Activated CD8-positive, alpha-beta memory T cell treated with anti-CD3 and anti-CD28 coated beads for 4 hours (primary cell): ENCODE measurements around the gene BRD2.
A peak's percentile ranks its signal among the peaks of the same experiment; 100 is the strongest.

ENCODE experiments used
- DNase-seq, 2 donors: peaks; one replicate each; pipeline ENCODE4 v3.0.0-alpha.2; 2020; ENCODE audit warnings: low read depth in 2 of 2

Gene BRD2

GRCh38 chr6:32972353-32973143 lies 4.2 kb downstream of the BRD2 start:
- DNase-seq, result peak in 1 of 2 donors; percentile 36

- peak; percentile 33 to 50 for DNase-seq
These were observed 5.0 kb downstream of the BRD2 start for GRCh38 chr6:32973144-32974015.

- DNase-seq, result no peak
These were observed 5.6 kb downstream of the BRD2 start for GRCh38 chr6:32974016-32974333.

- DNase-seq, result no peak
These were observed 6.3 kb downstream of the BRD2 start for GRCh38 chr6:32974541-32975308.

- DNase-seq, result no peak
These were observed 7.5 kb downstream of the BRD2 start for GRCh38 chr6:32975886-32976285.

GRCh38 chr6:32976334-32977069 lies 8.1 kb downstream of the BRD2 start:
- no peak for DNase-seq

GRCh38 chr6:32977272-32977952 lies 9.0 kb downstream of the BRD2 start:
- no peak for DNase-seq

GRCh38 chr6:32977953-32978324 lies 9.5 kb downstream of the BRD2 start:
- no peak for DNase-seq

- no peak for DNase-seq
These were observed 11.5 kb downstream of the BRD2 start for GRCh38 chr6:32979720-32980487.

GRCh38 chr6:32980488-32981038 lies 12.2 kb downstream of the BRD2 start:
- no peak for DNase-seq

GRCh38 chr6:32982084-32982701 lies 13.8 kb downstream of the BRD2 start:
- DNase-seq, result no peak

GRCh38 chr6:32982702-32983492 lies 14.5 kb downstream of the BRD2 start:
- no peak for DNase-seq

- DNase-seq, result no peak
These were observed 15.1 kb downstream of the BRD2 start for GRCh38 chr6:32983493-32983848.

- DNase-seq, result no peak
These were observed 15.7 kb downstream of the BRD2 start for GRCh38 chr6:32983964-32984621.

- peak; percentile 80 to 84 for DNase-seq
These were observed 16.4 kb downstream of the BRD2 start for GRCh38 chr6:32984622-32985389.

- no peak for DNase-seq
These were observed 21.0 kb downstream of the BRD2 start for GRCh38 chr6:32989368-32989767.

- no peak for DNase-seq
These were observed 23.6 kb downstream of the BRD2 start for GRCh38 chr6:32991972-32992371.
